K562 (cell line): Measurements from ENCODE around the gene LCN1. TPM values are rescaled to one million over a fixed set of nuclear protein-coding genes. Genes with fewer than 3 reads are reported as not detected.

ENCODE experiments used
- BCL6 ChIP-seq: fragments of 250-450 bp; sonication (Bioruptor Pico); IDR thresholded peaks from 2 replicates; pipeline ENCODE4 v1.4.0; 2020
- CBFA2T3 ChIP-seq: fragments of 450-650 bp; IDR thresholded peaks from 2 replicates; pipeline ENCODE4 v1.6.1; 2017
- EP400 ChIP-seq: fragments of 450-650 bp; IDR thresholded peaks from 2 replicates; pipeline ENCODE4 v1.6.1; 2017; ENCODE audit warnings: antibody characterized with exemption, mild to moderate bottlenecking, moderate library complexity
- FOS ChIP-seq: IDR thresholded peaks from 3 replicates; pipeline ENCODE4 v1.6.1; 2011; ENCODE audit not compliant: insufficient read length; ENCODE audit errors: extremely low read depth
- FOXO4 ChIP-seq: fragments of 450-650 bp; formaldehyde crosslinking; IDR thresholded peaks from 2 replicates; pipeline ENCODE4 v1.4.0; 2020; ENCODE audit warnings: mild to moderate bottlenecking, moderate library complexity
- MGA ChIP-seq: fragments of 450-650 bp; IDR thresholded peaks from 2 replicates; pipeline ENCODE4 v1.6.1; 2016; ENCODE audit warnings: mild to moderate bottlenecking, moderate library complexity
- POLR2AphosphoS5 ChIP-seq: IDR thresholded peaks from 2 replicates; pipeline ENCODE4 v1.6.1; 2011; ENCODE audit warnings: mild to moderate bottlenecking, low read depth, low read length, moderate library complexity; ENCODE audit not compliant: control insufficient read depth, insufficient read depth
- PPARD ChIP-seq: fragments of 250-450 bp; sonication (Bioruptor Pico); IDR thresholded peaks from 2 replicates; pipeline ENCODE4 v1.8.0; 2022; ENCODE audit warnings: inconsistent platforms, mild to moderate bottlenecking, moderate library complexity
- PYGO2 ChIP-seq: fragments of 450-650 bp; IDR thresholded peaks from 2 replicates; pipeline ENCODE4 v1.6.1; 2016; ENCODE audit warnings: mild to moderate bottlenecking, missing genetic modification characterization, moderate library complexity, missing compliant biosample characterization
- RBM25 ChIP-seq: fragments of 200-400 bp; formaldehyde crosslinking; IDR thresholded peaks from 2 replicates; pipeline ENCODE4 v1.6.1; 2018; ENCODE audit warnings: low read length, low read depth, moderate library complexity; ENCODE audit not compliant: severe bottlenecking
- RUNX1 ChIP-seq: sonication (generic); IDR thresholded peaks from 2 replicates; pipeline ENCODE4 v1.6.1; 2016; ENCODE audit warnings: antibody characterized with exemption, low read depth
- SMARCB1 ChIP-seq: IDR thresholded peaks from 2 replicates; pipeline ENCODE4 v1.6.1; 2011; ENCODE audit warnings: improper control_type of control experiment, low read depth; ENCODE audit not compliant: insufficient read length
- TEAD4 ChIP-seq, 2 experiments: sonication (generic) in 1 of 2; formaldehyde crosslinking in 1 of 2; IDR thresholded peaks; 2 replicates each; pipeline versions ENCODE4 v1.6.1 to v1.8.0; 2012 to 2022; ENCODE audit warnings: borderline replicate concordance in 1 of 2, inconsistent platforms in 1 of 2, low read length in 1 of 2, mild to moderate bottlenecking in 1 of 2, missing genetic modification reagents in 1 of 2
- THRAP3 ChIP-seq: fragments of 450-650 bp; IDR thresholded peaks from 2 replicates; pipeline ENCODE4 v1.6.1; 2016; ENCODE audit warnings: mild to moderate bottlenecking, inconsistent platforms, borderline replicate concordance
- ZNF589 ChIP-seq: fragments of 200-800 bp; sonication (Bioruptor generic); IDR thresholded peaks from 2 replicates; pipeline ENCODE4 v1.6.1; 2016; ENCODE audit warnings: low read depth, missing genetic modification characterization, missing compliant biosample characterization
- ZNF77 ChIP-seq: fragments of 250-450 bp; sonication (Bioruptor Pico); IDR thresholded peaks from 2 replicates; pipeline ENCODE4 v1.5.0; 2020
- polyA plus RNA-seq, 8 experiments: library from polyadenylated mRNA; depleted of rRNA in 4 of 8; stranded (reverse) in 5 of 8; unstranded in 3 of 8; fragments of >200 nt; fragmentation: Nextera tagmentation in 2 of 8; fragmentation: Illumina TruSeq in 1 of 8; extraction: Ambion mirVana in 2 of 8; extraction: Trizol in 1 of 8; gene quantifications; 2 replicates each; pipeline versions ENCODE4 v1.2.1 to v1.2.3, GENCODE V29; 2011 to 2014; ENCODE audit warnings: inconsistent platforms in 1 of 8, missing spikeins in 1 of 8
- total RNA-seq, 7 experiments: library from RNA; depleted of rRNA in 6 of 7; stranded (reverse); fragments of >200 nt in 6 of 7; fragmentation: Illumina TruSeq in 2 of 7; extraction: Trizol in 2 of 7; gene quantifications; 2 replicates each; pipeline versions ENCODE4 v1.2.1 to v1.2.3, GENCODE V29; 2011 to 2021; ENCODE audit warnings: low replicate concordance in 1 of 7

LCN1 gene
- total and polyA plus RNA-seq, 9 of the 15 experiments (the other 6 are each of a cell fraction or from before 2014, with no cell fraction given), result not detected

GRCh38 chr9:135500525-135501260, 20.5 kb upstream of the LCN1 start, which contains the start of gene MRPS2 (continued):
- peak; percentile 80 for TF ChIP-seq MGA
- TF ChIP-seq ZNF589 (CRISPR knock-in tag), result 0 out of 2 replicates have a peak, but pooled peaks have one; percentile 12
- TF ChIP-seq PPARD (CRISPR knock-in tag), result no peak
- TF ChIP-seq EP400, result peak; percentile 89
- TF ChIP-seq CBFA2T3, result no peak
- TF ChIP-seq BCL6 (CRISPR knock-in tag), result no peak
- TF ChIP-seq FOXO4 (CRISPR knock-in tag), result no peak
- TF ChIP-seq THRAP3, result no peak
- TF ChIP-seq SMARCB1, result no peak
- TF ChIP-seq PYGO2 (tag), result no peak
- peak; percentile 55 for TF ChIP-seq POLR2AphosphoS5
- no peak for TF ChIP-seq ZNF77 (CRISPR knock-in tag)
- TF ChIP-seq RUNX1, result no peak; the same call in 1 of the 2 replicates
- TF ChIP-seq RBM25, result no peak
- TF ChIP-seq FOS, result no peak
- TF ChIP-seq TEAD4 (IDR thresholded peaks at IDR 0.05; ENCODE audit: low read length), result no peak
- TF ChIP-seq TEAD4 (CRISPR knock-in tag; IDR thresholded peaks at IDR 0.05; ENCODE audit: borderline replicate concordance), result 0 out of 2 replicates have a peak, but pooled peaks have one; percentile 5
